Activated CD4-positive, CD25-positive, alpha-beta regulatory T cell treated with anti-CD3 and anti-CD28 coated beads, Interleukin-2, amount 50 U/mL, for 16 hours (primary cell): ENCODE data around the gene FEN1.

ENCODE experiments used
- DNase-seq: peaks from one replicate; pipeline ENCODE4 v3.0.0-alpha.2; 2020; ENCODE audit warnings: low read depth, low spot score

Gene FEN1, protein sequence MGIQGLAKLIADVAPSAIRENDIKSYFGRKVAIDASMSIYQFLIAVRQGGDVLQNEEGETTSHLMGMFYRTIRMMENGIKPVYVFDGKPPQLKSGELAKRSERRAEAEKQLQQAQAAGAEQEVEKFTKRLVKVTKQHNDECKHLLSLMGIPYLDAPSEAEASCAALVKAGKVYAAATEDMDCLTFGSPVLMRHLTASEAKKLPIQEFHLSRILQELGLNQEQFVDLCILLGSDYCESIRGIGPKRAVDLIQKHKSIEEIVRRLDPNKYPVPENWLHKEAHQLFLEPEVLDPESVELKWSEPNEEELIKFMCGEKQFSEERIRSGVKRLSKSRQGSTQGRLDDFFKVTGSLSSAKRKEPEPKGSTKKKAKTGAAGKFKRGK

DNA sequence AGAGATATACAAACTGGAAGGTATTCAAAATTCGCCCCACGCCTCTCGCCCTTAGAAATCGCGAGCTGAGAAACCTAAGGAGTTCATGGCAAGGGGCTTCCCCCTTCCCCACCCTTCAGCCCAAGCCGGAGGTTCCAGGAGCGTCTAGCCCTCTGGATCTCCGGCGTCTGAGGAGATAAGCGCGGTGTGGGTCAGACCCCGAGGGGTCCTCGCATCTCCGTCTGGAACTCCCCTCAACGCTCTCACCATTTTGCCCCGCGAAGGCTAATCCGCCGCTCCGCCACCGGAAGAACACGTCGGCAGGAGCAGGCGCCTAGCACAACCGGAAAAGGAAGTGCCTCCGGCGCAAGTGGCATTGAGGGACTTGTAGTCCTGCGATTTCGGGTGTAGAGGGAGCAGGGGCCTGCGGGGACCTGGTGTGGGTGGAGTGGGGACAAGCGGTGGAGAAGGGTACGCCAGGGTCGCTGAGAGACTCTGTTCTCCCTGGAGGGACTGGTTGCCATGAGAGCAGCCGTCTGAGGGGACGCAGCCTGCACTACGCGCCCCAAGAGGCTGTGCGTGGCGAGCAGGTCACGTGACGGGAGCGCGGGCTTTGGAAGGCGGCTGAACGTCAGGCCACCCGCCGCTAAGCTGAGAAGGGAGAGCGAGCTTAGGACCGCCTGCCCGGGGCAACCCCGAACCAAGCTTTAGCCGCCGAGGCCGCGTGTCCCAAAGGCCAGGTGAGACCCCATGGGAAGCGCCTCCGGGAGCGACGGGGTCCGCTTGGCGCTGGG is at the start of gene FEN1, which contains the start of gene TMEM258:
TSS of gene FEN1 (plus strand) at position 602 of the 773 bp plus-strand sequence. CDS start 2,451 bp downstream, outside the sequence.
TSS of gene TMEM258 (minus strand) at position 290 of the 773 bp plus-strand sequence. CDS start at position 249, 41 bp downstream.
- DNase-seq = peak; percentile 72

DNA sequence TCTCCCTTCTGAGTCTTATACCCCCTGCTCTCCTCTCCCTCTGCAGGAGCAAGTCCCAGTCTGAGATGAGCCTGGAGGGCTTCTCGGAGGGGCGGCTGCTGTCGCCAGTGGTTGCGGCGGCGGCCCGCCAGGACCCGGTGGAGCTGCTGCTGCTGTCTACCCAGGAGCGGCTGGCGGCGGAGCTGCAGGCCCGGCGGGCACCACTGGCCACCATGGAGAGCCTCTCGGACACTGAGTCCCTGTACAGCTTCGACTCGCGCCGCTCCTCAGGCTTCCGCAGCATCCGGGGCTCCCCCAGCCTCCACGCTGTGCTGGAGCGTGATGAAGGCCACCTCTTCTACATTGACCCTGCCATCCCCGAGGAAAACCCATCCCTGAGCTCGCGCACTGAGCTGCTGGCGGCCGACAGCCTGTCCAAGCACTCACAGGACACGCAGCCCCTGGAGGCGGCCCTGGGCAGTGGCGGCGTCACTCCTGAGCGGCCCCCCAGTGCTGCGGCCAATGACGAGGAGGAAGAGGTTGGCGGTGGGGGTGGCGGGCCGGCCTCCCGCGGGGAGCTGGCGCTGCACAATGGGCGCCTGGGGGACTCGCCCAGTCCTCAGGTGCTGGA is 49.1 kb upstream of the FEN1 start:
- DNase-seq = no peak

DNA sequence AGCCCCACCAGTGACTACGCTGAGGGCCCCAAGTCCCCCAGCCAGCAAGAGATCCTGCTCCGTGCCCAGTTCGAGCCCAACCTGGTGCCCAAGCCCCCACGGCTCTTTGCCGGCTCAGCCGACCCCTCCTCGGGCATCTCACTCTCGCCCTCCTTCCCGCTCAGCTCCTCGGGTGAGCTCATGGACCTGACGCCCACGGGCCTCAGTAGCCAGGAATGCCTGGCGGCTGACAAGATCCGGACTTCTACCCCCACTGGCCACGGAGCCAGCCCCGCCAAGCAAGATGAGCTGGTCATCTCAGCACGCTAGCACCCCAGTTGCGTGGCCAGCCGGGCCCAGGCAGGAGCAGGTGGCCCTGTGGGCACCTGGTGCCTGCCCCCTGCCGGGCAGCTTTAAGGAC is 48.5 kb upstream of the FEN1 start:
- DNase-seq = no peak

DNA sequence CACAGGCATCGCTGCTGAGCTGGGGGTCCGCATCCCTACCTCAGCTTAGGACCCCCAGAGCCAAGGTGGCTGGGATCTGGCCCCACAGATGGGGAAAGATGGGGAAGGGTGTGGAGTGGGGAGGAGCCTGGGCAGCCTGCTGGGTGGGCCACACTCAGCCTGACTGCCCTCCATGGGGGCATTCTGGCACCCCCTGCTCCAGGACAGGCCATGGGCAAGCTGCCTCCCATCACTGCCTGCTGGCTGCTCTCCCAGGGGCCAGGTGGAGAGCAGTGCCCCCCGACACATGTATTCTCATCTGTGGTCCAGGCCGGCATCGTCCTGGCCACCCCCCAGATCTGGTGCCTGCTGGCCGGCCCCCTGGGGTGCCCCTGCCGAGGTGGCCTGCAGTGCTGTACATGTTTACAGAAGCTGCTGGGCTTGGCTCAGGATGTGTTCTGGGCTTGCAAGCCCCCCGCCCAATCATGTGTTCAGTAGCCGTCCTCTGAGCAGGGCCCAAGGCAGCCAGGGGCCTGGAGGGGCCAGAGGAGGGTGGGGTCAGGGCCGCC is 48.0 kb upstream of the FEN1 start:
- DNase-seq = no peak

GRCh38 chr11:61745781-61746441 is 46.8 kb upstream of the FEN1 start:
- DNase-seq = no peak

GRCh38 chr11:61746442-61747191 is 46.1 kb upstream of the FEN1 start:
- DNase-seq = no peak

GRCh38 chr11:61747192-61747966 is 45.3 kb upstream of the FEN1 start:
- DNase-seq = no peak

- DNase-seq = no peak
Observed at GRCh38 chr11:61747967-61748285, 44.8 kb upstream of the FEN1 start.

- DNase-seq = no peak
Observed at GRCh38 chr11:61749591-61750217, 43.0 kb upstream of the FEN1 start.

GRCh38 chr11:61750631-61751273 is 42.0 kb upstream of the FEN1 start:
- DNase-seq = no peak

DNA sequence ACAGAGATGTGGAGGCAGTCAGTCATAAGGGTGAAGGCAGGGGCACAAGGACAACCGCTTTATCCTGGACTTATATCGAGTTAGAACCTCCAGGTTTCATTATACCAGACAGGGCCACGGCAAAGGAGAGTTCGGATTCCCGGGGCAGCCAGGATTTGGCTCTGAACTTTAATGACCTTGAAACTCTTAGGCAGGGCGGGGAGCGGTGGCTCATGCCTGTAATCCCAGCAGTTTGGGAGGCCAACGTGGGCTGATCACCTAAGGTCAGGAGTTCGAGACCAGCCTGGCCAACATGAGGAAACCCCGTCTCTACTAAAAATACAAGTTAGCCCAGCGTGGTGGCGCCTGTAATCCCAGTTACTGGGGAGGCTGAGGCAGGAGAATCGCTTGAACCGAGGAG is 41.3 kb upstream of the FEN1 start:
- DNase-seq = no peak

GRCh38 chr11:61752117-61752924 is 40.4 kb upstream of the FEN1 start, which contains the start of gene MYRF:
MYRF (plus strand) TSS chr11:61752636; CDS start chr11:61752745, 109 bp downstream.
- DNase-seq = no peak

DNA sequence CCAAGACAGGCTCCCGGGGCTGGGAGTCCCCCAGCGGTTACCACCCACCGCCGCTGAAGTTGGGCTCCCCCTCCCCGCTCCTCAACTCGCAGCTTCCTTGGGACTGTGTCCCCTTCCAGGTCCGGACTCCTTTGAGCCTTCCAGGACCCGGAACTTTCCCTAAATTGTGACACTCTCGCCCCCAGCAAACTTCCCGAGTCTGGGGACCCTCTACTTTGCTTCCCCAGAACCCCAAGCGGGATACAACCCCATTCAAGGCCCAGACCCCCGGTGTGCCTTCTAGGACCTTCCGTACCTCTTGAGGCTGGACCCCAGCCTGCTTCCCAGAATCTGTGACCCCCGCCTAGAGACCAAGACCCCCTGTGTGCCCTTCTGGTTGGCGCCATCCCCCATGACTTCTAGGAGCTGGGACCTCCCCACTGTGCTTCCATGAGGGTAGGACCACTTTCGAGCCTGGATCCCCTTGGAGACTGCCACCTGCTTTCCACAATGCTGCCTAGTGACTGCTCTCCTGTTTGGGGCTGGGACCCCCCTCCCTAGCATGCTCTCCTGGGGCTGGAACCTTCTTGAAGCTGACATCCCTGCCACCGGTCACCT is 39.7 kb upstream of the FEN1 start:
- no peak for DNase-seq

DNA sequence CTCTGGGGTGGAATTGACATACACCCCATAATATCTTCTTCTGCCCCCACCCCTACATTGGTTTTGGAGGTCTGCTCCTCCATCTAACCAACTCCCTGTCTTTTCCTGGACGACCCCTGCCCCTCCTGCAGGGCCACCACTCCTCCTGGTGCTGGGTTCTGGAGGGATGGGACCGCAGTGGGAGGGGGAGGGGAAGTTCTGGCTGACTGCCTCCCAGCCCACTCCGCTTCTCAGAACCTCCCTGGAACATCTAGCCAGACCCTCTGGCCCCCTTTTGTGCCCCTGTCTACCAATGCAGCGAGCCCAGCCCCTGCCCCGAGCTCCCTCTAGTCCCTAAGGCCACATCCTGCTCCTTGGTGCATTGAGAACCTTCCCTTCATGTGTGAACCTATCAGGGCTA is 39.0 kb upstream of the FEN1 start:
- no peak for DNase-seq

DNA sequence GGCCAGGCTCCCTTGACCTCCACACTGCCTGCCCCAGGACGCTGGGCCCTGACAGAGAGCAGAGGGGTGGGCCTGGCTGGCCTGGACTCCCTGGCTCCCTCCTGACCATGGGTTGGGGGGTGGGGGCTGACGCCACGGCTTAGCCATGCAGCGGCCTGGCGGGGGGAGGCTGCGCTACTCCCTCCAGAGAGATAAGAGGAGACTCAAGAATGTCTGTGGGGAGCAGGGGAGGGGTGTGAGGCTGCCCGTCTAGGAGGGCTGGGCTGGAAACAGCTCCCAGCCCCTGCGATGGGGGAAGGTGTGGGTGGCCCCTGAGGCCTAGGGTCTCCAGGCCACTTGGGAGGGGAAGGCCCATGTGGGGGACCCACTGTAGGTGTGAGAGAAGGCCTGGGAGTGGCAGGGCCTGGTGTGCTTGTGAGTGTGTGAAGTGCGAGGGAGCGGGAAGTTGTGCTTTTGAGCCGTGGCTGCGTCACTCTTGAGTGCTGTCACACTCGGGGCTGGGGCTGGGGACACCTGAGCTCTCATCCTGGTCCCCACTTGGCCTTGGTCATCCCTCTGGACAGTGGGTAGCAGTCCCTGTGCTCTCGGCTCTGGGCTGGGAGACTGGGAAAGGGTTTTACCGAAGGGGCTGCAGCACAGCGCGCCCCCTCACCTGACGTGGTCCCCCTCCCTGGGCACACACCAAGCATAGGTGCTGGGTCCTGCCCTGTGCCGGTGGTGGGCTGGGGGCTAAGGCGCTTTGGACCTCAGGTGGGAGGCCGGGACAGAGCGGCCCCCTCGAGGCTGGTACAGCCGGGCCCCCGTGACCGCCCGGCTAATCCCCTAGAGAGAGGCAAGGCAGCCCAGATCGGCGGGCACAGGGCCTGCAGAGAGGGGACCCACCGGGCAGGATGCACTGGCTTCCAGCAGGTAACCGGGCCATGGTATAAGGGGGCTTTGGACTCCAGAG is 37.9 kb upstream of the FEN1 start:
- no peak for DNase-seq

- DNase-seq = no peak
Observed at GRCh38 chr11:61756147-61756451, 36.6 kb upstream of the FEN1 start.
